Calu3 (cell line): ENCODE results near the gene TMEM126A. TPM values are rescaled to one million over a fixed set of nuclear protein-coding genes. Genes with fewer than 3 reads are reported as not detected.

Source experiments
- BruUV-seq: library from RNA; stranded (reverse); fragments of 400-500 nt; replicated peaks from 2 replicates; lab custom pipeline; 2021; lab: Mats Ljungman, UMichigan
- CTCF ChIA-PET: fragments of 300-600 bp; sonication (Branson Sonifier 250); formaldehyde crosslinking; loops from one replicate; lab custom pipeline; 2022; ENCODE audit warnings: antibody characterized with exemption; lab: Charles Lee
- DNase-seq: peaks from one replicate; pipeline ENCODE4 v3.0.0; 2022
- H3K27ac Mint-ChIP-seq: one replicate; pipeline ENCODE4 v1.8.0; 2022; ENCODE audit warnings: mixed read lengths; ENCODE audit not compliant: unreplicated experiment
- H3K27me3 Mint-ChIP-seq: one replicate; pipeline ENCODE4 v1.8.0; 2022; ENCODE audit warnings: mixed read lengths; ENCODE audit not compliant: unreplicated experiment
- H3K36me3 Mint-ChIP-seq: one replicate; pipeline ENCODE4 v1.8.0; 2022; ENCODE audit warnings: mild to moderate bottlenecking, moderate library complexity, mixed read lengths; ENCODE audit not compliant: insufficient read depth, unreplicated experiment
- H3K4me1 Mint-ChIP-seq: one replicate; pipeline ENCODE4 v1.8.0; 2022; ENCODE audit warnings: mild to moderate bottlenecking, low read depth, mixed read lengths; ENCODE audit not compliant: unreplicated experiment
- H3K4me3 Mint-ChIP-seq: one replicate; pipeline ENCODE4 v1.8.0; 2022; ENCODE audit warnings: mild to moderate bottlenecking, low read depth, moderate library complexity, mixed read lengths; ENCODE audit not compliant: unreplicated experiment
- H3K9me3 Mint-ChIP-seq: one replicate; pipeline ENCODE4 v1.8.0; 2022; ENCODE audit warnings: low read depth, mixed read lengths; ENCODE audit not compliant: unreplicated experiment
- CTCF ChIP-seq: fragments of 200-600 bp; IDR thresholded peaks from one replicate; pipeline ENCODE4 v1.8.0; 2022; ENCODE audit warnings: antibody characterized with exemption; ENCODE audit not compliant: unreplicated experiment
- intact Hi-C: fragments of 100-400 bp; cut with micrococcal nuclease; formaldehyde crosslinking; loops from one replicate; pipeline ENCODE4 v1.10.0; 2022; ENCODE audit not compliant: unreplicated experiment
- total RNA-seq: library from RNA; stranded (reverse); gene quantifications from 2 replicates; pipeline ENCODE4 v1.2.3, GENCODE V29; 2022

Gene TMEM126A
- total RNA-seq, 1 experiment from 2014 or later = 22.9 TPM

GRCh38 chr11:85627332-85627997 is 20.3 kb upstream of the TMEM126A start, which contains the start of gene DLG2:
Gene DLG2 (minus strand): TSS chr11:85627344.
- Mint-ChIP-seq H3K27me3 (no peaks in the 10 kb centered on the region), H3K4me1 (peaks cover 16% of the 10 kb centered on the region), H3K9me3 (no peaks in the 10 kb centered on the region), H3K4me3 (peak within 1 kb of the TSS; percentile 96), H3K27ac (peak within 1 kb of the TSS; percentile 43), H3K36me3 (peaks cover 27% of the 10 kb centered on the region)
- TF ChIP-seq CTCF = no peak
- CTCF ChIA-PET = interaction anchor here (0.8 kb wide), 1 partner anchor 14 kb away, joined by 3 read pairs; no protein-coding TSS in a partner anchor
- intact Hi-C loops = no loop called here
- DNase-seq = no peak
- BruUV-seq = TSS peak; percentile 37

DNA sequence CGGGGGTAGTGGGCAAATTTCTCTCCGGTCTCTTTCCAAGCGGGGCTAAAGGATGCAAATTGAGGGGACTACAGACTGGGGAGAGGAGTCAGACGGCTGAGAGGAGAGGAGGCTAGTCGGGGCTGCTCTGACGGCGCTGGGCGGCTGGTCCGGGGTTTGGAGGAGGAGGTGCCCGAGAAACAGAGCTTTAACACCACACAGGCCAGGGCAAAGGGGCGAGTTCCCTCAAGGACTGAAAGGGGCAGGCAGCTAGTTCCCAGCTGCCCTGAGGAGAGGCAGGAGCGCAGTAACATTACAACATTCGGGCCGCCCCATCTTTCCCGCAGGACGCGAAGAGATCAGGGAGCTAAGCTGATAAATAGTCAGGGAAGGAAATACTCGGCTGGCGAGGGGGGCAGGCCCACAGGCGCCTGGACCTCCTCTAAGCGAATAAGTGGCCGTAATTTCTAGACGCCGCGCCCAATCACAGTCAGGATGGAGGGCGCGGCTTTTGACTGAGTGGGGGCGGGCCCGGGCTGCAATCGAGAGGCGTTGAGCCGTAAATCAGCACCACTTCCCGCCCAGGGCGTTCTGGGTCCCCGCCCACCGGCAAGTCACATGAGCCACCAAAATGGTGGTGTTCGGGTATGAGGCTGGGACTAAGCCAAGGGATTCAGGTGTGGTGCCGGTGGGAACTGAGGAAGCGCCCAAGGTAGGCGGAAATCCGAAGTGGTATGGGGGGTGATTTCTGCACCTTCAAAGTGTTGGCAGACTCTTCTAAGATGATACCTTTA is 19.6 kb upstream of the TMEM126A start, which contains the start of gene TMEM126B:
TSS of gene TMEM126B (plus strand) at position 596 of the 773 bp plus-strand sequence. CDS start at position 611, 15 bp downstream.
- intact Hi-C loops = no loop called here

GRCh38 chr11:85628771-85629341 is 18.9 kb upstream of the TMEM126A start:
- Mint-ChIP-seq H3K4me1 (peaks cover 16% of the 10 kb centered on the region), H3K27me3 (no peaks in the 10 kb centered on the region), H3K36me3 (peaks cover 27% of the 10 kb centered on the region), H3K27ac (peak overlapping the region; percentile 94), H3K4me3 (peak overlapping the region; percentile 96), H3K9me3 (no peaks in the 10 kb centered on the region)
- no peak for TF ChIP-seq CTCF
- intact Hi-C loops = no loop called here
- no peak for DNase-seq
- BruUV-seq = TSS peak; percentile 70
- CTCF ChIA-PET = interaction anchor here (0.7 kb wide), 1 partner anchor 8 kb away, joined by 3 read pairs; no protein-coding TSS in a partner anchor

More for the DNA sequence above, 19.6 kb upstream of the TMEM126A start, which contains the start of gene TMEM126B:
- H3K27ac Mint-ChIP-seq = peak within 1 kb of the TSS; percentile 94
- peaks cover 16% of the 10 kb centered on the region for H3K4me1 Mint-ChIP-seq
- peak; percentile 92 for DNase-seq
- H3K9me3 Mint-ChIP-seq = no peaks in the 10 kb centered on the region
- peak within 1 kb of the TSS; percentile 96 for H3K4me3 Mint-ChIP-seq
- H3K36me3 Mint-ChIP-seq = peaks cover 27% of the 10 kb centered on the region
- no peaks in the 10 kb centered on the region for H3K27me3 Mint-ChIP-seq
- BruUV-seq = no TSS peak
- no peak for TF ChIP-seq CTCF
- CTCF ChIA-PET = interaction anchor here (0.7 to 0.8 kb wide), 2 partner anchors 7 to 15 kb away, joined by 3 read pairs; no protein-coding TSS in a partner anchor

- no peak for DNase-seq
- H3K9me3 Mint-ChIP-seq = no peaks in the 10 kb centered on the region
- no peak overlapping the region for H3K4me3 Mint-ChIP-seq
- intact Hi-C loops = no loop called here
- no peaks in the 10 kb centered on the region for H3K27me3 Mint-ChIP-seq
- no TSS peak for BruUV-seq
- H3K4me1 Mint-ChIP-seq = peaks cover under 1% of the 10 kb centered on the region
- no peak overlapping the region for H3K27ac Mint-ChIP-seq
- no peak for TF ChIP-seq CTCF
- H3K36me3 Mint-ChIP-seq = peaks cover 8% of the 10 kb centered on the region
- CTCF ChIA-PET = no interaction called here
These were observed 13.0 kb upstream of the TMEM126A start for GRCh38 chr11:85634747-85635146.
